NT2/D1 (cell line): ENCODE data around the gene LSAMP.

Experiments
- DNase-seq: peaks from one replicate; pipeline ENCODE4 v3.0.0-alpha.2; 2011; ENCODE audit warnings: low read depth, low spot score
- H3K27me3 ChIP-seq: 2 replicates; pipeline ENCODE4 v1.6.0; 2011; ENCODE audit warnings: mild to moderate bottlenecking; ENCODE audit not compliant: insufficient read length, insufficient read depth
- H3K36me3 ChIP-seq: 2 replicates; pipeline ENCODE4 v1.6.1; 2011; ENCODE audit warnings: mild to moderate bottlenecking, low read length, mixed read lengths; ENCODE audit not compliant: insufficient read depth, insufficient read length
- H3K4me1 ChIP-seq: 2 replicates; pipeline ENCODE4 v1.5.1; 2011; ENCODE audit not compliant: insufficient read depth, insufficient read length
- H3K4me3 ChIP-seq: 2 replicates; pipeline ENCODE4 v1.5.1; 2011; ENCODE audit warnings: low read depth; ENCODE audit not compliant: insufficient read length
- H3K9ac ChIP-seq: 2 replicates; pipeline ENCODE4 v1.6.0; 2011; ENCODE audit warnings: low read depth; ENCODE audit not compliant: insufficient read length
- H3K9me3 ChIP-seq: 2 replicates; pipeline ENCODE4 v1.5.1; 2011; ENCODE audit warnings: mild to moderate bottlenecking, low read length; ENCODE audit not compliant: insufficient read depth
- SUZ12 ChIP-seq: IDR thresholded peaks from 2 replicates; pipeline ENCODE4 v1.6.1; 2011; ENCODE audit not compliant: insufficient read length, insufficient read depth; ENCODE audit errors: extremely low read depth
- YY1 ChIP-seq: IDR thresholded peaks from 2 replicates; pipeline ENCODE4 v1.6.1; 2011; ENCODE audit not compliant: insufficient read length, insufficient read depth
- ZNF274 ChIP-seq: IDR thresholded peaks from 2 replicates; pipeline ENCODE4 v1.6.1; 2011; ENCODE audit warnings: mild to moderate bottlenecking, low read depth, low read length

Gene LSAMP

DNA sequence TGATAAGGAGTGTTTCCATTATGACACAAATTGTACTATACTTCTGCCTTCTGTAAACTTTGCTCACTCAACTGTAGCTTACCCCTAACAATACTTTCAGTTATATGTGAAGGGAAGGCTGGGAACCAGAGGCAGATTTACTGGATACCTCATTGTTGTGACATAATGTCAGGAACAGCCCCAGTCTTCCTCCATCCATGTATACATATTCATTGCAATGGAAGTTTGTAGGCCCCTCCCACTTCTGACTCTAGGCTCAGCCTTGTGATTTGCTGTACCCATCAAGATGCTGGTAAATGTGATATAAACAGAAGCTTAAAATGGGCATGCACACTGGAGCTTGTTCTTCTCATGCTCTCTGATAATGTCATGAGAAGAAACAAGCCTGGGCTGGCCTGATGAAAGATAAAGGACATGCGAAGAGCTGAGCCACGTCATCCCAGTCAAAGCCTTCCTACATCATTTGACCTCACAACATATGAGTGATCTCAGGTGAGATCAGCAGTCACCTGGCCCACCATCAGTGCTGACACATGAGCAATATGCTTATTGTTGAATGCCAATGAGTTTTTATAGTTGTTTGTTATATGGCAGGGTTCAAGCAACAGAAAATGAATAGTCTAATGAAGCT lies 554.2 kb downstream of the LSAMP start:
- Histone ChIP-seq H3K9me3 (no peaks in the 10 kb centered on the region), H3K4me1 (no peaks in the 10 kb centered on the region), H3K4me3 (no peak overlapping the region), H3K27me3 (no peaks in the 10 kb centered on the region), H3K36me3 (no peaks in the 10 kb centered on the region), H3K9ac (no peak overlapping the region)
- TF ChIP-seq SUZ12 (no peak), YY1 (no peak), ZNF274 (no peak)
- no peak for DNase-seq

DNA sequence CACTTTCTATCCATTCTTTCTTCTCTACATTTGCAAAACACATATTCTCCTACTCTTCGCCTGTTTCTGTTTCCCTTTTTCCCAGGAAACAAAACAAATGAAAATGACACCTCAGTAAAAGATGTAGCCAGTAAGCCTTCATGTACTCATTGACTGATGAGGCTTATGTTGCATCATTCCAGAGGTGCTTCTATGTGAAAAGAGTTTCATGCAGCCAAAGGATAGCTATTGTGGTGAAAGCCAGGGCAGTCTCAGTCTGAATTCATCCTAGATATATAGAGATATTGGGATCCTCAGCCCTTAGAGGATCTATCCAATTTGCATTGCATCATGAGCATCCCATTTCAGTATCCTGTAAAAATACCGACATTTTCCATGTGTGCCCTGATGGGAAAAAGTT lies 554.7 kb downstream of the LSAMP start:
- no peaks in the 10 kb centered on the region for H3K27me3 ChIP-seq
- no peaks in the 10 kb centered on the region for H3K9me3 ChIP-seq
- no peak overlapping the region for H3K4me3 ChIP-seq
- no peak for DNase-seq
- no peak overlapping the region for H3K9ac ChIP-seq
- TF ChIP-seq SUZ12 (no peak), YY1 (no peak)
- H3K36me3 ChIP-seq: no peaks in the 10 kb centered on the region
- H3K4me1 ChIP-seq: no peaks in the 10 kb centered on the region

DNA sequence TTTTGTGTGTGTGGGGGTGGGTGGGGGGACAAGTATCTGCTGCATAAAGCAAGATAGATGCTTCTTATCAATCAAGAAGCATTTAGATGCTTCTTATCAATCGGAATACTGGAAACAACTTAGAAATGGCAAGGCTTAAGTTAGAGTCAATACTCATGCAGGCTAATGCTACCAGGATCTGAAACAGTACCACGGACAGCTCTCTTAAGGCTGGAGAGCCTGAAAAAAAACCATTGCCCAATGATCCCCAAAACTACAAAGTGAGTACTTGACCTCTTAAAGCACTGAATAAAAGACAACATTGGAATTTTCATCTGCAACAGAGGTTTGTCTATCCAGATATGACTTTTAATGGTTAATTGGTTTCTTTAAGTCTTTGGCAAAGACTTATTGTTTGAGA lies 559.7 kb downstream of the LSAMP start:
- DNase-seq: peak; percentile 23
- no peaks in the 10 kb centered on the region for H3K9me3 ChIP-seq
- no peak overlapping the region for H3K4me3 ChIP-seq
- H3K4me1 ChIP-seq: no peaks in the 10 kb centered on the region
- TF ChIP-seq YY1: no peak
- no peak for TF ChIP-seq SUZ12
- no peak for TF ChIP-seq ZNF274
- no peak overlapping the region for H3K9ac ChIP-seq
- H3K27me3 ChIP-seq: no peaks in the 10 kb centered on the region
- H3K36me3 ChIP-seq: no peaks in the 10 kb centered on the region

DNA sequence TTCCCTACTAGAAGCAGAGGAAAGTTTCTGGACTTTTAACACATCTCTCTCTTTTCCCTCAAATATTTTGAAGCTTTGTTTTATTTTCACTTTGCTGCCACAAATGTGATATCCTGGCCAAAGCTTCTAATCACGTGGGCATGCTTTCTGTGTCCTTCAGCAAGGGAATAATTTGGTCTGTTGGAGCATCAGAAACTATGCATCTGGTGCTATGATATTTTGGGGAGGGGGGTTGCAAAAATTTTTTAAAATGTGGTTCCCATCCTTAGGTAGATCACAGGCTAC lies 567.7 kb downstream of the LSAMP start:
- Histone ChIP-seq H3K9me3 (no peaks in the 10 kb centered on the region), H3K4me1 (no peaks in the 10 kb centered on the region), H3K9ac (no peak overlapping the region), H3K4me3 (no peak overlapping the region), H3K27me3 (no peaks in the 10 kb centered on the region), H3K36me3 (no peaks in the 10 kb centered on the region)
- TF ChIP-seq ZNF274 (no peak), SUZ12 (no peak), YY1 (no peak)
- DNase-seq: no peak

DNA sequence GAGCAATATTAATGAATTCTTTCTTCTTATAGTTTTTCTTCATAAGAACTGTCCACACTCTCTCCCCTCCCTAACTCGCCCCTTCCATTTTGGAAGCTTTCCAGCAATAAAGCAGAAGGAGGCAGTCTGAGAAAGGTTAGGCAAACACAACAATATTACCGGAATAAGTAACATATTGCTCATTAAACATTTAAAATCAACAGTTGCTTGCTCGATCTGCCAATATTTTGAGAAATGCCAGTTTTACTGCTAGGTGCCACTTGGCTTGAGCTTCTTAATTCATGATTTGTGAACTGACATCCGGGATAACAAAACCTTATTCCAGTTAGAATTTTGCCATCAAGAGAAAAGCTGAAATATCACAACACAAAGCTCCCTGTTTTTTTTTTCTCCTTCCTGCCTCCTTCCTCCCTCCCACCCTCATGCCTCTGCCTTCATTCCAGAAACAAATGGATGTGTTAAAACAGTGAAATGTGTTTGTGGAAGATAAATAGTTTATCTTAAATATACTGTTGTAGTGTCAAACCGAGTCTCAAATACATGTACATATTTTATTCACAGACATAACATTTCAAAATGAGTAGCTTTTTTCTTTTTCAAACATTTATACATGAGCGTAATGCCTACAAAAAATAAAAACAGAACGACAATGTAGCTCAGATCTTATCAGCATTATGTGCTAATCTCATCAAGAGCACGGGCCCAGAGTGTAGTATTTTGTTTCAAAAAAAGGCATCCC lies 568.2 kb downstream of the LSAMP start:
- no peaks in the 10 kb centered on the region for H3K4me1 ChIP-seq
- no peak overlapping the region for H3K9ac ChIP-seq
- no peaks in the 10 kb centered on the region for H3K36me3 ChIP-seq
- no peaks in the 10 kb centered on the region for H3K9me3 ChIP-seq
- TF ChIP-seq YY1: no peak
- no peak for TF ChIP-seq ZNF274
- TF ChIP-seq SUZ12: no peak
- no peaks in the 10 kb centered on the region for H3K27me3 ChIP-seq
- no peak for DNase-seq
- no peak overlapping the region for H3K4me3 ChIP-seq

DNA sequence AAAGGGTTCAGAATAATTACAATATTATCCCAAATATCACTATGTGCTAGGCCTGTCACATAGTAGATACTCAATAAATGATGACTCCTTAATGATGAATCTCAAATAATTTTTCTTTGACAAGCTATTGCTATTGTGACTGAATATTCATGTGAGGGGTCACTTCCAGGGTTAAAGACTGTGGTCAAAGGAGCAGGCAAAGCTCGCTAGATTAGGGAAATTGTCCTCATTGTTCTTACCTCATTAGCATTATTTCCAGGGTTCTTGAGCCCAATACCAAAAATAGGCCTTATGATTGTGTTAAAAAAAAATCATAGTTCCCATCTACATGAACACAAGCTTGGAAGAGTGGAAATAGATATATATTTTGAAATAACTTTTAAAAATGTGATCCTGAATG lies 569.8 kb downstream of the LSAMP start:
- TF ChIP-seq YY1 (no peak), ZNF274 (no peak), SUZ12 (no peak)

DNA sequence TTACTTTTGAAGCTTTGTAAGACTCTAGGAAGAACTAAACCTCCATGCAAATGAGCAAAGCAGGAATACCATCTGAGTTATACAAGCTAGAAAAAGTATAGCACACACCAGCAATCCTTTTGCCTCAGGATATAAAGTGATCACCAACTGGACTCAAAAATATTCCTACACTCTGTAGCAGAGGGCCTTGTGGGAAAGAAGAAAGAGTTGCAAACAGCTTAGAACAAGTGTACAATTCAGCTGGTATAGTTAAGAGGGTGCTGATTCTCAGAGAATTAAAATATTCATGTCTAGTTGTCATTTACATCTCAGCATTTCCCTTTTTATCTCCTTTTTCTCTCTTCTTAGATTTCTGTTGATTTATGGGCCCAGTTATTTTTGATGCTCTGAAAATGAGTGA lies 573.6 kb downstream of the LSAMP start:
- Histone ChIP-seq H3K9ac (no peak overlapping the region), H3K9me3 (no peaks in the 10 kb centered on the region), H3K4me3 (no peak overlapping the region), H3K4me1 (no peaks in the 10 kb centered on the region), H3K27me3 (no peaks in the 10 kb centered on the region), H3K36me3 (no peaks in the 10 kb centered on the region)
- TF ChIP-seq ZNF274: no peak
- no peak for TF ChIP-seq YY1
- TF ChIP-seq SUZ12: no peak
- DNase-seq: no peak

More for the DNA sequence above, 569.8 kb downstream of the LSAMP start:
- H3K36me3 ChIP-seq: no peaks in the 10 kb centered on the region
- no peak overlapping the region for H3K9ac ChIP-seq
- no peaks in the 10 kb centered on the region for H3K27me3 ChIP-seq
- no peak for DNase-seq
- H3K4me3 ChIP-seq: no peak overlapping the region
- H3K9me3 ChIP-seq: no peaks in the 10 kb centered on the region
- H3K4me1 ChIP-seq: no peaks in the 10 kb centered on the region

DNA sequence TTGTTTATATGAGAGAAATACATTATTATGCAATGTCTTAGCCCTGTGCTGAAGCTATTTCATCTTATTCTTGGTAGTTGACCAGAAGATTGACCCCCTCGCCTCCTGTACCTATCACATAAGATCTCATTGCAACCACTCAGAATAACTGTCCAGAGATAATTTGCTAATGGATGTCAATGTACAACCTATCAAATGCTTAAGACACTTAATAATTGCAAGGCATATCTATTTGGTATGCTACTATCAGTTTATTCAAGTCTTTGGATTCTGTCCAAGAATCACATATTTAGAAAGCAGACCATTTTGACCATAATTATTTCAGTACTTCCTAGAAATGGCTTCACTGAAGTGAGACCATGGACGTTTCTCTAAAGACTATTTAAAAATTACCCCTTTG lies 580.4 kb downstream of the LSAMP start:
- peaks cover 3% of the 10 kb centered on the region for H3K27me3 ChIP-seq
- H3K36me3 ChIP-seq: no peaks in the 10 kb centered on the region
- H3K9ac ChIP-seq: no peak overlapping the region
- no peak overlapping the region for H3K4me3 ChIP-seq
- DNase-seq: no peak
- H3K4me1 ChIP-seq: no peaks in the 10 kb centered on the region
- no peaks in the 10 kb centered on the region for H3K9me3 ChIP-seq
- TF ChIP-seq ZNF274 (no peak), YY1 (no peak), SUZ12 (no peak)
